ENCODE measurements around the gene PLIN5.

The PLIN5 gene

GRCh38 chr19:4495471-4495870, 39.6 kb downstream of the PLIN5 start:
- Histone ChIP-seq H3K27ac (ENCODE audit: low read length) (no peak overlapping the region), H3K4me3 (ENCODE audit: low read length) (no peak overlapping the region), H3K9ac (ENCODE audit: low read depth, low read length) (no peak overlapping the region), H3K36me3 (ENCODE audit: insufficient read depth, low read depth, low read length) (peaks cover 66% of the 10 kb centered on the region), H3K9me3 (ENCODE audit: insufficient read depth, low read depth, low read length) (no peaks in the 10 kb centered on the region), H3K27me3 (ENCODE audit: insufficient read depth, low read length) (no peaks in the 10 kb centered on the region), H3K4me1 (ENCODE audit: insufficient read depth, low read length) (no peaks in the 10 kb centered on the region)

GRCh38 chr19:4494691-4495064, 40.3 kb downstream of the PLIN5 start:
- H3K36me3 ChIP-seq (ENCODE audit: insufficient read depth, low read depth, low read length): peaks cover 73% of the 10 kb centered on the region
- no peaks in the 10 kb centered on the region for H3K27me3 ChIP-seq (ENCODE audit: insufficient read depth, low read length)
- no peak overlapping the region for H3K9ac ChIP-seq (ENCODE audit: low read depth, low read length)
- no peaks in the 10 kb centered on the region for H3K9me3 ChIP-seq (ENCODE audit: insufficient read depth, low read depth, low read length)
- H3K27ac ChIP-seq (ENCODE audit: low read length): no peak overlapping the region
- H3K4me1 ChIP-seq (ENCODE audit: insufficient read depth, low read length): no peaks in the 10 kb centered on the region
- no peak overlapping the region for H3K4me3 ChIP-seq (ENCODE audit: low read length)

DNA sequence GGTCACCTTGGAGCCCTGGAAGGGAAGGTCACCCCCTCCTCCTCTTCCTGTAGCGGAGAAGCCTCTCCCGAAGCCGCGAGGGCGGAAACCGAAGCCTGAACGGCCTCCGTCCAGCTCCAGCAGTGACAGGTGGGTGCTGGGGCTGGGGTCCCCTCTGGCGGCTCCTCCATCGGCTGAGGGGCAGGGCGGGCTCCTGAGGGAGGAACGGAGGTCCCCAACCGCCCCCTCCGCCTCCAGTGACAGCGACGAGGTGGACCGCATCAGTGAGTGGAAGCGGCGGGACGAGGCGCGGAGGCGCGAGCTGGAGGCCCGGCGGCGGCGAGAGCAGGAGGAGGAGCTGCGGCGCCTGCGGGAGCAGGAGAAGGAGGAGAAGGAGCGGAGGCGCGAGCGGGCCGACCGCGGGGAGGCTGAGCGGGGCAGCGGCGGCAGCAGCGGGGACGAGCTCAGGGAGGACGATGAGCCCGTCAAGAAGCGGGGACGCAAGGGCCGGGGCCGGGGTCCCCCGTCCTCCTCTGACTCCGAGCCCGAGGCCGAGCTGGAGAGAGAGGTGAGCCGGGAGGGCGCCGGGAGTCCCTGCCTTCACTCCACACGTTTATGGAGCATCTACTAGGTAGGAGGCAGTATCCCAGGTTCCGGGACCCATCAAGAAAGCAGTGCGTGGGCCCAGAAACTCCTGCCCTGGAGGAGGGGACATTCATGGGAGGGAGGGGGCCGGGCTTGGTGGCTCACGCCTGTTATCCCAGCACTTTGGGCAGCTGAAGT, 40.9 kb downstream of the PLIN5 start:
- no peak overlapping the region for H3K27ac ChIP-seq (ENCODE audit: low read length)
- no peak overlapping the region for H3K9ac ChIP-seq (ENCODE audit: low read depth, low read length)
- H3K27me3 ChIP-seq (ENCODE audit: insufficient read depth, low read length): no peaks in the 10 kb centered on the region
- no peak overlapping the region for H3K4me3 ChIP-seq (ENCODE audit: low read length)
- peaks cover 79% of the 10 kb centered on the region for H3K36me3 ChIP-seq (ENCODE audit: insufficient read depth, low read depth, low read length)
- no peaks in the 10 kb centered on the region for H3K9me3 ChIP-seq (ENCODE audit: insufficient read depth, low read depth, low read length)
- no peaks in the 10 kb centered on the region for H3K4me1 ChIP-seq (ENCODE audit: insufficient read depth, low read length)

DNA sequence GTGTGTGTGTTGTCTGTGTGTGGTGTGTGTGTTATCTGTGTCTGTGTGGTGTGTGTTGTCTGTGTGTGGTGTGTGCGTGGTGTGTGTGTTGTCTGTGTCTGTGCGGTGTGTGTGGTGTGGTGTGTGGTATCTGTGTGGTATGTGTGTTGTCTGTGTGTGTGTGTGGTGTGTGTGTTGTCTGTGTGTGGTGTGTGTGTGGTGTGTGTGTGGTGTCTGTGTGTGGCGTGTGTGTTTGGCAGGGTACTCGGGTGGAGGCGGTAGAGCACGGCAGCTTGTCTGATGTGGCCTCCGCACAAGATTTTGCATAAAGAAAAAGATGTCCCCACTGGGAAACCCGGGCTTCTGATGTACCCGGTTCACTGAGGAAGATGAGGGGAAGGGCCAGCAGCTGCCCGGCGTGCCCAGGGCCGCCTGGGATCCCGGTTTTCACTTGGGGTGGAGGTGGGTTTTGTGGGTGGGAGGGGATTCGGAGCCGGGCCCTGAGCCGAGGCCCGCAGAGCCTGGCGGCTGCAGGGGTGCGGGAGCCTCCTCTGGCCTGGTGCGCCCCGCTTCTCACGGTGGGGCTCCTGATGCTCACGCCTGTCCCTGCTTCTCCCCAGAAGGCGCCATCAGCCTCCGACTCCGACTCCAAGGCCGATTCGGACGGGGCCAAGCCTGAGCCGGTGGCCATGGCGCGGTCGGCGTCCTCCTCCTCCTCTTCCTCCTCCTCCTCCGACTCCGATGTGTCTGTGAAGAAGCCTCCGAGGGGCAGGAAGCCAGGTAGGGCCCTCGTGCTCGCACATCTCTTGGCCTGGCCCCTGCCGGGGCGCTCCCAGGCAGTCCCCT, 41.7 kb downstream of the PLIN5 start:
- Histone ChIP-seq H3K9me3 (ENCODE audit: insufficient read depth, low read depth, low read length) (no peaks in the 10 kb centered on the region), H3K9ac (ENCODE audit: low read depth, low read length) (no peak overlapping the region), H3K36me3 (ENCODE audit: insufficient read depth, low read depth, low read length) (peaks cover 81% of the 10 kb centered on the region), H3K4me3 (ENCODE audit: low read length) (no peak overlapping the region), H3K27me3 (ENCODE audit: insufficient read depth, low read length) (no peaks in the 10 kb centered on the region), H3K4me1 (ENCODE audit: insufficient read depth, low read length) (no peaks in the 10 kb centered on the region), H3K27ac (ENCODE audit: low read length) (no peak overlapping the region)

DNA sequence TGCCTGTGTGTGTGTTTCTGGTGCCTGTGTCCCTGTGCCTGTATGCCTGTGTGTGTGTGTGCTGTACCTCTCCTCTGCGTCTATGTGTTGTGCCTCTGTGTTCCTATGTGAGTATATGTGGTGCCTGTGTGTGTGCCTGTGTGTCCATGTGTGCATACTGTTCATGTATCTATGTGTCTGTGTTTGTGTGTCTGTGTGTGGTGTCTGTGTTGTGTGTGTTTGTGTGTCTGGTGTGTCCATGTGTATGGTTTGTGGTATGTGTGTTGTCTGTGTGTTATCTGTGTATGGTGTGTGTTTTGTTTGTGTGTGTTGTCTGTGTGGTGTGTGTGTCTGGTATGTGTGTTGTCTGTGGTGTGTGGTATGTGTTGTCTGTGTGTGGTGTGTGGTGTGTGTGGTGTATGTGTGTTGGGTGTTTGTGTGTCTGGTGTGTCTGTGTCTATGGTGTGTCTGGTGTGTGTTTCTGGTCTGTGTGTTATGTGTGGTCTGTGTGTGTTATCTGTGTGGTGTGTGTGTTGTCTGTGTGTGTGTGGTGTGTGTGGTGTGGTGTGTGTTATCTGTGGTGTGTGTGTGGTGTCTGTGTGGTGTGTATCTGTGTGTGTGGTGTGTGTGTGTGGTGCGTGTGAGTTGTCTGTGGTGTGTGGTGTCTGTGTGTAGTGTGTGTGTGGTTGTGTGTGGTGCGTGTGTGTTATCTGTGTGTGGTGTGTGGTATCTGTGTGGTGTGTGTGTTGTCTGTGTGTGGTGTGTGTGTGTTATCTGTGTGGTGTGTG, 42.5 kb downstream of the PLIN5 start:
- Histone ChIP-seq H3K36me3 (ENCODE audit: insufficient read depth, low read depth, low read length) (peaks cover 74% of the 10 kb centered on the region), H3K9me3 (ENCODE audit: insufficient read depth, low read depth, low read length) (no peaks in the 10 kb centered on the region), H3K27ac (ENCODE audit: low read length) (no peak overlapping the region), H3K4me3 (ENCODE audit: low read length) (no peak overlapping the region), H3K27me3 (ENCODE audit: insufficient read depth, low read length) (no peaks in the 10 kb centered on the region), H3K4me1 (ENCODE audit: insufficient read depth, low read length) (no peaks in the 10 kb centered on the region), H3K9ac (ENCODE audit: low read depth, low read length) (no peak overlapping the region)

- H3K27ac ChIP-seq (ENCODE audit: low read length): no peak overlapping the region
- H3K36me3 ChIP-seq (ENCODE audit: insufficient read depth, low read depth, low read length): peaks cover 68% of the 10 kb centered on the region
- no peak overlapping the region for H3K4me3 ChIP-seq (ENCODE audit: low read length)
- no peaks in the 10 kb centered on the region for H3K4me1 ChIP-seq (ENCODE audit: insufficient read depth, low read length)
- no peaks in the 10 kb centered on the region for H3K27me3 ChIP-seq (ENCODE audit: insufficient read depth, low read length)
- no peaks in the 10 kb centered on the region for H3K9me3 ChIP-seq (ENCODE audit: insufficient read depth, low read depth, low read length)
- H3K9ac ChIP-seq (ENCODE audit: low read depth, low read length): no peak overlapping the region
Observed at GRCh38 chr19:4491446-4491845, 43.6 kb downstream of the PLIN5 start.

- Histone ChIP-seq H3K27ac (ENCODE audit: low read length) (no peak overlapping the region), H3K36me3 (ENCODE audit: insufficient read depth, low read depth, low read length) (peaks cover 48% of the 10 kb centered on the region), H3K9ac (ENCODE audit: low read depth, low read length) (no peak overlapping the region), H3K4me3 (ENCODE audit: low read length) (no peak overlapping the region), H3K4me1 (ENCODE audit: insufficient read depth, low read length) (no peaks in the 10 kb centered on the region), H3K27me3 (ENCODE audit: insufficient read depth, low read length) (no peaks in the 10 kb centered on the region), H3K9me3 (ENCODE audit: insufficient read depth, low read depth, low read length) (no peaks in the 10 kb centered on the region)
Observed at GRCh38 chr19:4488496-4488895, 46.5 kb downstream of the PLIN5 start.

DNA sequence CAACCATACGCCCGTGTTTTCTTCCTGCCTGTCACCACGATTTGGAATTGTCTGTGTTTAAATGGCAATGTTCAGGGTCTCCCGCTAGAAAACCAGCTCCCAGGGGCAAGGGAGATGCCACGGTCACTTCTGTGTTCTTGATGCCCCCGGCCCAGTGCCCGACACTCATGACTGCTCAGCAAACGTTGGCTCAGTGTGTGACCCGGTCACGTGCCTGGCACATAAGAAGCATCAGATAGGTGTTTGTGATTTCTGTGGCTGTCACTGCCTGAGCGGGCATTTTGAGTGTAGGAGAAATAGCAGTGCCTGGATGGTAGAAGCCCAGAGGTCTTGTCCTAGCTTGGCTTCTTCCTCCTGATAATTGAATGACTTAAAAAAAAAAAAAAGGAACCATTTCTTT, 47.5 kb downstream of the PLIN5 start:
- Histone ChIP-seq H3K4me3 (ENCODE audit: low read length) (no peak overlapping the region), H3K9ac (ENCODE audit: low read depth, low read length) (no peak overlapping the region), H3K27me3 (ENCODE audit: insufficient read depth, low read length) (no peaks in the 10 kb centered on the region), H3K27ac (ENCODE audit: low read length) (no peak overlapping the region), H3K4me1 (ENCODE audit: insufficient read depth, low read length) (no peaks in the 10 kb centered on the region), H3K9me3 (ENCODE audit: insufficient read depth, low read depth, low read length) (no peaks in the 10 kb centered on the region), H3K36me3 (ENCODE audit: insufficient read depth, low read depth, low read length) (peaks cover 47% of the 10 kb centered on the region)

DNA sequence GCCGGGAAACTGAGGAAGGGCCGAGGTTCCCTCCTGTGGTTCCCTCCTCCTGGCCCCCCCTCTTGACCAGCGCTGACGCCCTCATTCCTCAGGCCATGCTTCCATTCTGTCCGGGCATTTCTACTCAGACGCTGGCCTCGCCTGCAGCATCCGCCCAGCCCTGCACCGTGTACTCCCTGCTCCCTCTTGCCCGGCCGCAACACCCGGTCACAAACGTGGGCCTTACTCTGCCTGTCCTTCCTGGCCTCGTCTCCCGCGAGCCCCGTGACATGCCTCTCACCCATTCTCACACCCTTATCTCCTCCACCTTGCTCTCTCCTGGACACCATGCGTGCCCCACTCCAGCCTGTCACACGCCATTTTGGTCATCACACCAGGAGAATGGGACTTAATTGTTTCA, 51.6 kb downstream of the PLIN5 start:
- Histone ChIP-seq H3K4me1 (ENCODE audit: insufficient read depth, low read length) (no peaks in the 10 kb centered on the region), H3K27me3 (ENCODE audit: insufficient read depth, low read length) (no peaks in the 10 kb centered on the region), H3K27ac (ENCODE audit: low read length) (no peak overlapping the region), H3K4me3 (ENCODE audit: low read length) (no peak overlapping the region), H3K36me3 (ENCODE audit: insufficient read depth, low read depth, low read length) (peaks cover 32% of the 10 kb centered on the region), H3K9me3 (ENCODE audit: insufficient read depth, low read depth, low read length) (no peaks in the 10 kb centered on the region), H3K9ac (ENCODE audit: low read depth, low read length) (no peak overlapping the region)

DNA sequence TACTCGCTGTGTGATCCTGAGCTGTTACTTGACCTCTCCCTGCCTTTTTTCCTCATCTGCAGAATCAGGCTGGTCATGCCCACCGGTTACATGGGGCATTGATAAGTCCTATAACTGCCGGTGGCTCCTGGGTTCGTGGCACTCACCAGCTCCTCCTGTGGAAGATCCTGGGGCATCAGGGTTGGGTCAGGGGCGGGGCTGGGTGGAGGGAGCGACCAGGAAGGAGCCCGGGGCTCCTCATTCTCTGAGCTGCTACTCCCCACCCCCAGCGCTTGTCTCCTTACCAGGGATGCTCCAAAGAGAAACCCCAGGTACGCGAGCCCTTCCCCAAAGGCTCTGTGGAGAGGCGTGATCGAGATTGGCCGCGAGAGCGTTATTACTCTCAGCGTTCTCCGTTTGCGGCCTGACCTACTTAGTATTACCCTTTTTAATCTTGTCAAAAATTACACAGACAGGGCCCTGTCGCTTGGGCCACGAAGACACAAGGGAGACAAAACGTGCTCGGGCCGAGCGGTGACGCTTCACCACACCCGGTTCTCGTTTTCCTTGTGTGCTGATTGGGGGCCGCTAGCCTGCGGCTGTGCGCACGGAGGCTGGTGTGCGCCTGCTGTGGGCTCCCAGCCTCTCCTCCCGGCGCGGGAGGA, 52.2 kb downstream of the PLIN5 start:
- no peaks in the 10 kb centered on the region for H3K27me3 ChIP-seq (ENCODE audit: insufficient read depth, low read length)
- H3K9ac ChIP-seq (ENCODE audit: low read depth, low read length): no peak overlapping the region

GRCh38 chr19:4477034-4477801, 57.8 kb downstream of the PLIN5 start:
- H3K9ac ChIP-seq (ENCODE audit: low read depth, low read length): no peak overlapping the region
- no peaks in the 10 kb centered on the region for H3K27me3 ChIP-seq (ENCODE audit: insufficient read depth, low read length)
- H3K9me3 ChIP-seq (ENCODE audit: insufficient read depth, low read depth, low read length): no peaks in the 10 kb centered on the region
- no peak overlapping the region for H3K4me3 ChIP-seq (ENCODE audit: low read length)
- peaks cover 42% of the 10 kb centered on the region for H3K36me3 ChIP-seq (ENCODE audit: insufficient read depth, low read depth, low read length)
- 0 out of 2 replicates have a peak, but pooled peaks cover 5% of the 10 kb centered on the region for H3K4me1 ChIP-seq (ENCODE audit: insufficient read depth, low read length)
- H3K27ac ChIP-seq (ENCODE audit: low read length): no peak overlapping the region

More for the DNA sequence above, 52.2 kb downstream of the PLIN5 start:
- Histone ChIP-seq H3K9me3 (ENCODE audit: insufficient read depth, low read depth, low read length) (no peaks in the 10 kb centered on the region), H3K27ac (ENCODE audit: low read length) (no peak overlapping the region), H3K36me3 (ENCODE audit: insufficient read depth, low read depth, low read length) (peaks cover 31% of the 10 kb centered on the region), H3K4me1 (ENCODE audit: insufficient read depth, low read length) (no peaks in the 10 kb centered on the region), H3K4me3 (ENCODE audit: low read length) (no peak overlapping the region)

Data from iPS-20b (cell line).